Neural progenitor cell (in vitro differentiated cells): ENCODE data around the gene TOLLIP. TPM values are rescaled to one million over a fixed set of nuclear protein-coding genes. Genes with fewer than 3 reads are reported as not detected.

Experiments
- DNase-seq: peaks from one replicate; pipeline ENCODE4 v3.0.0-alpha.2; 2016; ENCODE audit warnings: low spot score
- H2AFZ ChIP-seq: fragments of 200-600 bp; sonication (generic); replicated peaks from 2 replicates; pipeline ENCODE4 v1.6.1; 2016; ENCODE audit warnings: antibody characterized with exemption
- H3F3A ChIP-seq: fragments of 200-600 bp; sonication (generic); 2 replicates; pipeline ENCODE4 v1.6.1; 2016; ENCODE audit warnings: antibody characterized with exemption, low read depth
- H3K27ac ChIP-seq: fragments of 200-600 bp; sonication (generic); 2 replicates; pipeline ENCODE4 v1.5.1; 2016; ENCODE audit warnings: mild to moderate bottlenecking
- H3K27me3 ChIP-seq: fragments of 200-600 bp; sonication (generic); 2 replicates; pipeline ENCODE4 v1.6.1; 2016; ENCODE audit warnings: mild to moderate bottlenecking, moderate library complexity
- H3K36me3 ChIP-seq: fragments of 200-600 bp; sonication (generic); 2 replicates; pipeline ENCODE4 v1.5.1; 2016
- H3K4me1 ChIP-seq: fragments of 200-600 bp; sonication (generic); 2 replicates; pipeline ENCODE4 v1.6.1; 2016; ENCODE audit warnings: mixed run types
- H3K4me2 ChIP-seq: fragments of 200-600 bp; sonication (generic); 2 replicates; pipeline ENCODE4 v1.6.1; 2016
- H3K4me3 ChIP-seq: fragments of 200-600 bp; sonication (generic); 2 replicates; pipeline ENCODE4 v1.5.1; 2016
- H3K79me2 ChIP-seq: fragments of 200-600 bp; sonication (generic); 2 replicates; pipeline ENCODE4 v1.6.1; 2016; ENCODE audit warnings: low read depth
- H3K9ac ChIP-seq: fragments of 200-600 bp; sonication (generic); 2 replicates; pipeline ENCODE4 v1.6.1; 2016
- H3K9me3 ChIP-seq: fragments of 200-600 bp; sonication (generic); 2 replicates; pipeline ENCODE4 v1.5.1; 2016; ENCODE audit warnings: low read depth
- H4K20me1 ChIP-seq: fragments of 200-600 bp; sonication (generic); 2 replicates; pipeline ENCODE4 v1.6.1; 2016; ENCODE audit warnings: low read depth
- H3K27ac Mint-ChIP-seq: 3 replicates; pipeline ENCODE4 v1.8.0; 2021; ENCODE audit warnings: mixed read lengths
- H3K27me3 Mint-ChIP-seq: 2 replicates; pipeline ENCODE4 v1.8.0; 2022; ENCODE audit warnings: low read depth, mild to moderate bottlenecking, inconsistent platforms, moderate library complexity, mixed read lengths; ENCODE audit not compliant: insufficient read depth
- H3K36me3 Mint-ChIP-seq: 3 replicates; pipeline ENCODE4 v1.8.0; 2021; ENCODE audit warnings: mixed read lengths
- H3K4me1 Mint-ChIP-seq: 3 replicates; pipeline ENCODE4 v1.8.0; 2021; ENCODE audit warnings: mixed read lengths
- H3K4me3 Mint-ChIP-seq: 3 replicates; pipeline ENCODE4 v1.8.0; 2021; ENCODE audit warnings: mild to moderate bottlenecking, moderate library complexity, mixed read lengths
- H3K9me3 Mint-ChIP-seq: 3 replicates; pipeline ENCODE4 v1.8.0; 2020; ENCODE audit warnings: mixed read lengths
- EZH2 ChIP-seq: fragments of 200-600 bp; sonication (generic); IDR thresholded peaks from 2 replicates; pipeline ENCODE4 v1.6.1; 2017; ENCODE audit warnings: antibody characterized with exemption, mild to moderate bottlenecking, moderate library complexity
- EZH2phosphoT487 ChIP-seq: fragments of 200-600 bp; sonication (generic); IDR thresholded peaks from 2 replicates; pipeline ENCODE4 v1.6.1; 2017; ENCODE audit warnings: antibody characterized with exemption
- total RNA-seq: library from RNA; depleted of rRNA; stranded (reverse); fragments of >200 nt; gene quantifications from 2 replicates; pipeline ENCODE4 v1.2.3, GENCODE V29; 2015; ENCODE audit warnings: low replicate concordance
- TF ChIP-seq, protein P1 (sequence below): fragments of 200-600 bp; sonication (generic); IDR thresholded peaks from 2 replicates; pipeline ENCODE4 v1.5.1; 2017; ENCODE audit warnings: antibody characterized with exemption, mild to moderate bottlenecking

TOLLIP gene
- total RNA-seq, 1 donor from 2014 or later: 8.5 TPM

DNA sequence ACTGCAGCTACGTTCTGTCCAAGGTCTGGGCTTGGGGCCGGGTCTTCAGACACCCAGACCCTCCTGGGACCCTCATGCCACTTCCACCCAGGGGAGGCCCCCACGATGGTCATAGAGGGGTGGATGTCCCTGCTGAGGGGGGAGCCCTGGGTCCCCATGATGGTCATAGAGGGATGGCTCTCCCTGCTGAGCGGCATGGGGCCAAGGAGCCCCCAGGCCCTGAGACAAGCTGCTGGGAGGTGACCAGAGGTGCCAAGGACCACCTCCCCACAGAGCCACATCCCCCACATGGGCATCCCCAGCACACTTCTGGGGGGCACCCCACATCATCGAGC lies 79.3 kb downstream of the TOLLIP start:
- Histone ChIP-seq H3K27ac (no peak overlapping the region), H4K20me1 (no peaks in the 10 kb centered on the region), H3K4me1 (no peaks in the 10 kb centered on the region), H3K36me3 (no peaks in the 10 kb centered on the region), H3K4me2 (no peak overlapping the region), H3K9ac (no peak overlapping the region), H3K9me3 (no peaks in the 10 kb centered on the region), H2AFZ (no peak overlapping the region), H3K27me3 (no peaks in the 10 kb centered on the region), H3F3A (no peaks in the 10 kb centered on the region), H3K79me2 (no peaks in the 10 kb centered on the region), H3K4me3 (no peak overlapping the region)
- Mint-ChIP-seq H3K36me3 (no peaks in the 10 kb centered on the region), H3K27ac (no peak overlapping the region), H3K27me3 (peaks cover 2% of the 10 kb centered on the region), H3K9me3 (no peaks in the 10 kb centered on the region), H3K4me3 (no peak overlapping the region), H3K4me1 (no peaks in the 10 kb centered on the region)
- DNase-seq: no peak
- TF ChIP-seq EZH2: no peak
- TF ChIP-seq, protein P1, sequence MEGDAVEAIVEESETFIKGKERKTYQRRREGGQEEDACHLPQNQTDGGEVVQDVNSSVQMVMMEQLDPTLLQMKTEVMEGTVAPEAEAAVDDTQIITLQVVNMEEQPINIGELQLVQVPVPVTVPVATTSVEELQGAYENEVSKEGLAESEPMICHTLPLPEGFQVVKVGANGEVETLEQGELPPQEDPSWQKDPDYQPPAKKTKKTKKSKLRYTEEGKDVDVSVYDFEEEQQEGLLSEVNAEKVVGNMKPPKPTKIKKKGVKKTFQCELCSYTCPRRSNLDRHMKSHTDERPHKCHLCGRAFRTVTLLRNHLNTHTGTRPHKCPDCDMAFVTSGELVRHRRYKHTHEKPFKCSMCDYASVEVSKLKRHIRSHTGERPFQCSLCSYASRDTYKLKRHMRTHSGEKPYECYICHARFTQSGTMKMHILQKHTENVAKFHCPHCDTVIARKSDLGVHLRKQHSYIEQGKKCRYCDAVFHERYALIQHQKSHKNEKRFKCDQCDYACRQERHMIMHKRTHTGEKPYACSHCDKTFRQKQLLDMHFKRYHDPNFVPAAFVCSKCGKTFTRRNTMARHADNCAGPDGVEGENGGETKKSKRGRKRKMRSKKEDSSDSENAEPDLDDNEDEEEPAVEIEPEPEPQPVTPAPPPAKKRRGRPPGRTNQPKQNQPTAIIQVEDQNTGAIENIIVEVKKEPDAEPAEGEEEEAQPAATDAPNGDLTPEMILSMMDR: no peak
- no peak for TF ChIP-seq EZH2phosphoT487

DNA sequence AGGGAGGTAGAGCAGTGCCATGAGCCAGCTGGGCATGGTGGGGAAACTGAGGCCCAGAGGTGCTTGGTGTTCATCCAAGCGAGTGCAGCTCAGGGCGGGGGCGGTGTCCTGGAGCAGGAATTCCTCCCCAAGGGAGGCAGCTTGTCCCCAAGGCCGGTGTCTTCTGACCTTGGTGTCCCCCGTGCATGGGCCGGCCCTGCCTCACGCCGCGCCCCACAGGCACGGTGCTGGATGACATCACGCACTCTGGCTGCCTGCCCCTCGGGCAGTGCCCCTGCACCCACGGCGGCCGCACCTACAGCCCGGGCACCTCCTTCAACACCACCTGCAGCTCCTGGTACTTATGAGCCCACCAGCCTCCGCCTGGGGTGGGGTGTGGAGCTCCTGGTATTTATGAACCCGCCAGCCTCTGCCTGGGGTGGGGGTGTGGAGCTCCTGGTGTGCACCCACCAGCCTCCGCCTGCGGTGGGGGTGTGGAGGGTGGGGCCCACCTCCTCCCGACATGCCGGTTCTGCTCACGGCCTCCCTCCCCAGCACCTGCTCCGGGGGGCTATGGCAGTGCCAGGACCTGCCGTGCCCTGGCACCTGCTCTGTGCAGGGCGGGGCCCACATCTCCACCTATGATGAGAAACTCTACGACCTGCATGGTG lies 79.8 kb downstream of the TOLLIP start:
- no peak overlapping the region for H3K27ac Mint-ChIP-seq
- H3K4me3 Mint-ChIP-seq: no peak overlapping the region
- no peaks in the 10 kb centered on the region for H4K20me1 ChIP-seq
- H3K9ac ChIP-seq: no peak overlapping the region
- TF ChIP-seq, protein P1: no peak
- TF ChIP-seq EZH2phosphoT487 (no peak), EZH2 (no peak)
- H3K27ac ChIP-seq: no peak overlapping the region
- H3K27me3 Mint-ChIP-seq: peaks cover 2% of the 10 kb centered on the region
- no peaks in the 10 kb centered on the region for H3K36me3 ChIP-seq
- no peaks in the 10 kb centered on the region for H3F3A ChIP-seq
- H3K4me2 ChIP-seq: no peak overlapping the region
- H3K9me3 ChIP-seq: no peaks in the 10 kb centered on the region
- H3K4me3 ChIP-seq: no peak overlapping the region
- H3K4me1 ChIP-seq: peaks cover 3% of the 10 kb centered on the region
- DNase-seq: no peak
- no peaks in the 10 kb centered on the region for H3K27me3 ChIP-seq
- no peaks in the 10 kb centered on the region for H3K9me3 Mint-ChIP-seq
- H2AFZ ChIP-seq: no peak overlapping the region
- no peaks in the 10 kb centered on the region for H3K79me2 ChIP-seq
- no peaks in the 10 kb centered on the region for H3K36me3 Mint-ChIP-seq
- H3K4me1 Mint-ChIP-seq: no peaks in the 10 kb centered on the region

DNA sequence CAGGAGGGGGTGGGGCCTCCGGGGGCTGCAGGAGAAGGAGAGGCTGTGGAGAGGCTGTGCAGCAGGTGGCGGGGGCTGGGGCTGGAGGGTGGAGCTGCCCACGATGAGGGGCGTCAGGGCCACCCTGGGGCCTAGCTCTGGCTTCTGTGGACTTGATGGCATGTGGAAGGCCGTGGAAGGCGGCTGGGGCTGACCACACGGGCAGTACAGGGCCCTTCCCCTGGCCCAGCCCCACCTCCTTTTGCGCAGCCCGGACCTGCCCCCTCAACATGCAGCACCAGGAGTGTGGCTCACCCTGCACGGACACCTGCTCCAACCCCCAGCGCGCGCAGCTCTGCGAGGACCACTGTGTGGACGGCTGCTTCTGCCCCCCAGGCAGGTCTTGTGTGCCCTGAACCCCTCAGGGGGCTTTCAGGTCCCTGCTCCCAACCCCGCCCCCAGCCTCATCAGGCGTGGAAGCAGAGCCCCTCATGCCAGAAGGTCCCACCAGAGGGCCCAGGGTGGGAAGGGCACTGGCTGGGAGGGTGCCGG lies 80.4 kb downstream of the TOLLIP start:
- Histone ChIP-seq H3K27me3 (no peaks in the 10 kb centered on the region), H3K4me1 (peaks cover 4% of the 10 kb centered on the region), H3K9me3 (no peaks in the 10 kb centered on the region), H3K79me2 (no peaks in the 10 kb centered on the region), H2AFZ (no peak overlapping the region), H3K4me2 (no peak overlapping the region), H3K36me3 (no peaks in the 10 kb centered on the region), H4K20me1 (no peaks in the 10 kb centered on the region), H3F3A (no peaks in the 10 kb centered on the region), H3K9ac (no peak overlapping the region), H3K27ac (no peak overlapping the region), H3K4me3 (no peak overlapping the region)
- Mint-ChIP-seq H3K36me3 (no peaks in the 10 kb centered on the region), H3K27me3 (peaks cover 2% of the 10 kb centered on the region), H3K27ac (no peak overlapping the region), H3K4me3 (no peak overlapping the region), H3K4me1 (no peaks in the 10 kb centered on the region), H3K9me3 (no peaks in the 10 kb centered on the region)
- DNase-seq: no peak
- TF ChIP-seq EZH2 (no peak), EZH2phosphoT487 (no peak)
- TF ChIP-seq, protein P1: no peak
